HG03439 (cell line): ENCODE measurements around the gene EHD2.
"Not testable (repeated sequence)": the region's sequence is repeated elsewhere in the genome, so short reads cannot be mapped to it uniquely, and the experiment has no call there.

Experiments
- ATAC-seq: cut with Tn5 transposase; IDR thresholded peaks from one replicate; pipeline ENCODE4 v1.9.1; 2021; ENCODE audit warnings: mild to moderate bottlenecking, moderate library complexity; ENCODE audit not compliant: unreplicated experiment

The EHD2 gene

GRCh38 chr19:47714339-47714738 lies 1.1 kb downstream of the EHD2 start:
- no peak for ATAC-seq

- not testable (repeated sequence) for ATAC-seq
Observed at GRCh38 chr19:47714855-47715254, 1.6 kb downstream of the EHD2 start.

- ATAC-seq, result no peak
Observed at GRCh38 chr19:47716270-47716937, 3.2 kb downstream of the EHD2 start.

GRCh38 chr19:47718415-47719046 lies 5.3 kb downstream of the EHD2 start:
- ATAC-seq, result not testable (repeated sequence)

GRCh38 chr19:47719047-47719859 lies 6.0 kb downstream of the EHD2 start:
- no peak for ATAC-seq

- ATAC-seq, result no peak
Observed at GRCh38 chr19:47720669-47721422, 7.6 kb downstream of the EHD2 start.

- ATAC-seq, result no peak
Observed at GRCh38 chr19:47723581-47723940, 10.3 kb downstream of the EHD2 start.

GRCh38 chr19:47725759-47726401 lies 12.7 kb downstream of the EHD2 start:
- ATAC-seq, result no peak

GRCh38 chr19:47726467-47726866 lies 13.2 kb downstream of the EHD2 start:
- no peak for ATAC-seq

GRCh38 chr19:47728295-47728694 lies 15.1 kb downstream of the EHD2 start:
- ATAC-seq, result not testable (repeated sequence)

GRCh38 chr19:47729468-47729798 lies 16.2 kb downstream of the EHD2 start:
- no peak for ATAC-seq

GRCh38 chr19:47729799-47730520 lies 16.7 kb downstream of the EHD2 start:
- ATAC-seq, result no peak

- ATAC-seq, result no peak
Observed at GRCh38 chr19:47730521-47730889, 17.3 kb downstream of the EHD2 start.

GRCh38 chr19:47730910-47731309 lies 17.7 kb downstream of the EHD2 start:
- no peak for ATAC-seq

- ATAC-seq, result no peak
Observed at GRCh38 chr19:47735131-47735530, 21.9 kb downstream of the EHD2 start.

GRCh38 chr19:47740866-47741519 lies 27.8 kb downstream of the EHD2 start:
- ATAC-seq, result no peak

- ATAC-seq, result no peak
Observed at GRCh38 chr19:47741544-47742140, 28.4 kb downstream of the EHD2 start.

- no peak for ATAC-seq
Observed at GRCh38 chr19:47742634-47743033, 29.4 kb downstream of the EHD2 start.
